DND-41 (cell line): ENCODE data around the gene MLIP.

Experiments used
- ATAC-seq: fragments of 200-7000 bp; cut with Tn5 transposase; 3 replicates; pipeline ENCODE4 v1.9.1; 2021; ENCODE audit warnings: low read depth; ENCODE audit not compliant: insufficient read depth
- DNase-seq: peaks from one replicate; pipeline ENCODE4 v3.0.0-alpha.2; 2020
- H2AFZ ChIP-seq: 2 replicates; pipeline ENCODE4 v1.6.0; 2012; ENCODE audit warnings: low read depth, low read length
- H3K27ac ChIP-seq: 2 replicates; pipeline ENCODE4 v1.5.1; 2012; ENCODE audit warnings: low read length, inconsistent platforms
- H3K27me3 ChIP-seq: fragments of 200-600 bp; sonication (generic); 2 replicates; pipeline ENCODE4 v1.6.0; 2012; ENCODE audit warnings: low read length, mild to moderate bottlenecking, inconsistent platforms; ENCODE audit not compliant: insufficient read depth, poor library complexity
- H3K36me3 ChIP-seq: 2 replicates; pipeline ENCODE4 v1.5.1; 2012; ENCODE audit warnings: low read length, inconsistent platforms; ENCODE audit not compliant: insufficient read depth
- H3K4me1 ChIP-seq: 2 replicates; pipeline ENCODE4 v1.5.1; 2012; ENCODE audit warnings: mild to moderate bottlenecking, low read length; ENCODE audit not compliant: insufficient read depth
- H3K4me2 ChIP-seq: 2 replicates; pipeline ENCODE4 v1.6.0; 2012; ENCODE audit warnings: mild to moderate bottlenecking, moderate library complexity, low read length, inconsistent platforms; ENCODE audit not compliant: insufficient read depth
- H3K4me3 ChIP-seq, 2 experiments: fragments of 200-600 bp in 1 of 2; shearing (Covaris generic) in 1 of 2; 2 replicates each; pipeline ENCODE4 v1.5.1; 2012 to 2016; ENCODE audit warnings: inconsistent platforms in 2 of 2, low read length in 2 of 2, mild to moderate bottlenecking in 2 of 2, low read depth in 1 of 2, moderate library complexity in 1 of 2
- H3K79me2 ChIP-seq: 2 replicates; pipeline ENCODE4 v1.6.0; 2012; ENCODE audit warnings: low read length, inconsistent platforms; ENCODE audit not compliant: insufficient read depth
- H3K9ac ChIP-seq: 2 replicates; pipeline ENCODE4 v1.6.0; 2012; ENCODE audit warnings: low read depth, mild to moderate bottlenecking, inconsistent platforms, low read length, moderate library complexity
- H3K9me3 ChIP-seq: 2 replicates; pipeline ENCODE4 v1.5.1; 2012; ENCODE audit warnings: low read length, moderate library complexity, mild to moderate bottlenecking, inconsistent platforms; ENCODE audit not compliant: insufficient read depth, severe bottlenecking
- H4K20me1 ChIP-seq: 2 replicates; pipeline ENCODE4 v1.6.0; 2012; ENCODE audit warnings: low read length; ENCODE audit not compliant: insufficient read depth
- CTCF ChIP-seq: IDR thresholded peaks from 2 replicates; pipeline ENCODE4 v1.5.1; 2012; ENCODE audit warnings: borderline replicate concordance, low read length, moderate library complexity, mild to moderate bottlenecking; ENCODE audit not compliant: poor library complexity, severe bottlenecking; ENCODE audit errors: extremely low read depth
- EZH2 ChIP-seq: IDR thresholded peaks from 3 replicates; pipeline ENCODE4 v1.6.1; 2012; ENCODE audit warnings: borderline replicate concordance, low read depth, mild to moderate bottlenecking, moderate library complexity, low read length, inconsistent platforms; ENCODE audit not compliant: severe bottlenecking

MLIP gene

DNA sequence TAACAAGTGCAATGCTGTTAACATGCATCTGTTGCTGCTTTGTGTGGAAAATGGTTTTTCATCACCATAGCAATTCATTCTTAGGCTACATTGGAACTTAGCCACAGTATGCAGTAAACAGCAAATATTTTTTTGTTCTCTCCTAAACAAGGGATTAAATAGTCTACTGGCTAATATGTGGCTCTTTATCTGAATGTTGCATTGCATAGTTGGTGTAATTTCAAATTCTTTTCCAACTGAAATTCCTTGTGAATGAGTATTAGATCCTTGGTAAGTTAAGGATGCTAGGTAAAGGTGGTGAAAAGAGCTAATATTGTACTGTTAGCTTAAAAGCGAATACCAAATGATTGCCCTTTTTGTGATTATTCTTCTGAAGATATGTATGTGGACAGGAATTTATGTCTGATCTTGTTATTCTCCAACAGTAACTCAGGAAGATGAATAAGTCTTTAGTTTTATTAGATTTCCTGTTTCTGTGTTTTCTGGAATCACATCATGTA lies 958 bp downstream of the MLIP start:
- Histone ChIP-seq H3K9me3 (no peaks in the 10 kb centered on the region), H3K4me3 (no peak overlapping the region), H4K20me1 (no peaks in the 10 kb centered on the region), H3K27me3 (peaks cover 7% of the 10 kb centered on the region), H3K27ac (no peak overlapping the region), H3K9ac (no peak overlapping the region), H3K4me2 (no peak overlapping the region), H2AFZ (no peak overlapping the region), H3K4me1 (no peaks in the 10 kb centered on the region), H3K79me2 (no peaks in the 10 kb centered on the region), H3K36me3 (no peaks in the 10 kb centered on the region)
- ATAC-seq: no peak
- DNase-seq: no peak
- TF ChIP-seq EZH2 (no peak), CTCF (no peak)

DNA sequence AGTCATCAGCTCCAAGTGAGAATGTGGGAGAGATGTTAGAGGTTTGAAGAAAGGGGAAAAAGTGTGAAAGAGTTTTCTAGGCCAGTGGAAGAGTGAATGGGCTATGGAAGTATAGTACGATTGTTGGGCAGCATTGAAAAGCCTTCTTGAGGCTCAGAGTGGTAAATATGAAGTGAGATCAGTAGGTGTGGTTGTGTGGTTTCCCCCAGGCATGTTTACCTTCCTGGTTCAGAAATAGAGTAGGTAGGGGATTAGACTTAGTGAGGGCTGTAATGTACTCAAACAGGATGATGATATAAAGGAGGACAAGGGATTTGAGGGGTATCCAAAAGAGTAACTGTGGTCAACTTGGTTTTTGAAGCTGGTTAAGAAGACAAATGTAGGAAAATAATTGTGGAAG lies 3.7 kb downstream of the MLIP start:
- no peaks in the 10 kb centered on the region for H3K9me3 ChIP-seq
- H3K27me3 ChIP-seq: no peaks in the 10 kb centered on the region
- no peak overlapping the region for H2AFZ ChIP-seq
- no peak overlapping the region for H3K4me2 ChIP-seq
- H3K36me3 ChIP-seq: no peaks in the 10 kb centered on the region
- H3K27ac ChIP-seq: no peak overlapping the region
- DNase-seq: no peak
- TF ChIP-seq EZH2 (no peak), CTCF (no peak)
- H4K20me1 ChIP-seq: no peaks in the 10 kb centered on the region
- no peaks in the 10 kb centered on the region for H3K4me1 ChIP-seq
- H3K4me3 ChIP-seq: no peak overlapping the region
- ATAC-seq: no peak
- H3K79me2 ChIP-seq: no peaks in the 10 kb centered on the region
- no peak overlapping the region for H3K9ac ChIP-seq

DNA sequence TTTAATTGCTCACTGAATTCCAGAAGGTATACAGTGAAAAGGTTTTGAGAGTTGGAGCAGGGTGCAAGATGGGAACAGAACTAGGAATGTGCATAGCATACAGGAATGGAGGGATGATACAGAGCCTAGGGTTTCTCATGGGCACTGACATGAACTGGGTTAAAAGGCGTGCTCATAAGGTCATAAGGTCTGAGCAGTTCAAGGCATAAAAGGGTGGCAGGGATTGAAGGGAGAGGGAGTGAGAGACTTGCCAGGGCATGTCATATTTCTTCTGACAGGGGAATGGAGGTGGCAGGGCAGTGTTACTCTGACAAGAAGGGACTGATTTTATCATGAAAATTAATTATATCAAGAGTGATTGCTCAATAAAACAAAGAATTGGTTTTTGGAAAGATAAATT lies 4.7 kb downstream of the MLIP start:
- Histone ChIP-seq H3K79me2 (no peaks in the 10 kb centered on the region), H4K20me1 (no peaks in the 10 kb centered on the region), H3K27me3 (no peaks in the 10 kb centered on the region), H3K4me2 (no peak overlapping the region), H3K9ac (no peak overlapping the region), H3K36me3 (no peaks in the 10 kb centered on the region), H2AFZ (no peak overlapping the region), H3K9me3 (no peaks in the 10 kb centered on the region), H3K4me1 (no peaks in the 10 kb centered on the region), H3K4me3 (no peak overlapping the region), H3K27ac (no peak overlapping the region)
- ATAC-seq: no peak
- no peak for TF ChIP-seq CTCF
- no peak for TF ChIP-seq EZH2
- DNase-seq: no peak

GRCh38 chr6:54118117-54118516 lies 6.9 kb downstream of the MLIP start:
- no peaks in the 10 kb centered on the region for H4K20me1 ChIP-seq
- no peak for ATAC-seq
- no peak overlapping the region for H3K27ac ChIP-seq
- H3K4me2 ChIP-seq: no peak overlapping the region
- TF ChIP-seq CTCF: no peak
- H3K27me3 ChIP-seq: no peaks in the 10 kb centered on the region
- H3K4me1 ChIP-seq: no peaks in the 10 kb centered on the region
- H3K36me3 ChIP-seq: no peaks in the 10 kb centered on the region
- H3K9ac ChIP-seq: no peak overlapping the region
- no peak overlapping the region for H3K4me3 ChIP-seq
- DNase-seq: no peak
- H3K9me3 ChIP-seq: no peaks in the 10 kb centered on the region
- no peaks in the 10 kb centered on the region for H3K79me2 ChIP-seq
- no peak overlapping the region for H2AFZ ChIP-seq
